GM21526 (cell line): ENCODE measurements around the gene C3orf62.

Experiments
- ATAC-seq: cut with Tn5 transposase; IDR thresholded peaks from one replicate; pipeline ENCODE4 v1.9.1; 2021; ENCODE audit warnings: moderate library complexity; ENCODE audit not compliant: unreplicated experiment, low FRiP score

C3orf62 gene

GRCh38 chr3:49276475-49277382, at the start of gene C3orf62:
Gene C3orf62, minus strand, starts transcription at chr3:49277232. Its CDS starts 360 bp downstream, at chr3:49276872.
- ATAC-seq, result peak; percentile 57

DNA sequence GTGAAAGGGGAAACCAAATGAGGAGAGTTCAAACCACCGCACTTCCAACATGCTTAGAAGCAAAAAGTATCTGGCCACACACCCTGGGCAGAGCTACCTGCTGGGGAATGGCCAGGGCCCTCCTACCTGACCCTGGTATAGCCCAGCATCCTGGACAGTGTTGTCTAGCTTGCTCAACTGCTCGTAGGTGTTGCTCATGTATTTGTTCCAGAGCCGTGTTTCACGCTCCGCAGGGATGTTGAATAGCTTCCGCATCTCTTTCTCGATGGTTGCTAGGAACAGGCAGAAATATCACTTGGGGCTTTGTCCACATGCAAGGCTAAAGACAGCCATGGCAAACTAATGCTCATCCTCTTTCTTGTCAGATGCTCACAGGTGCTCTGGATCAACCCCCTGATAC, 47.7 kb upstream of the C3orf62 start:
- ATAC-seq, result no peak

DNA sequence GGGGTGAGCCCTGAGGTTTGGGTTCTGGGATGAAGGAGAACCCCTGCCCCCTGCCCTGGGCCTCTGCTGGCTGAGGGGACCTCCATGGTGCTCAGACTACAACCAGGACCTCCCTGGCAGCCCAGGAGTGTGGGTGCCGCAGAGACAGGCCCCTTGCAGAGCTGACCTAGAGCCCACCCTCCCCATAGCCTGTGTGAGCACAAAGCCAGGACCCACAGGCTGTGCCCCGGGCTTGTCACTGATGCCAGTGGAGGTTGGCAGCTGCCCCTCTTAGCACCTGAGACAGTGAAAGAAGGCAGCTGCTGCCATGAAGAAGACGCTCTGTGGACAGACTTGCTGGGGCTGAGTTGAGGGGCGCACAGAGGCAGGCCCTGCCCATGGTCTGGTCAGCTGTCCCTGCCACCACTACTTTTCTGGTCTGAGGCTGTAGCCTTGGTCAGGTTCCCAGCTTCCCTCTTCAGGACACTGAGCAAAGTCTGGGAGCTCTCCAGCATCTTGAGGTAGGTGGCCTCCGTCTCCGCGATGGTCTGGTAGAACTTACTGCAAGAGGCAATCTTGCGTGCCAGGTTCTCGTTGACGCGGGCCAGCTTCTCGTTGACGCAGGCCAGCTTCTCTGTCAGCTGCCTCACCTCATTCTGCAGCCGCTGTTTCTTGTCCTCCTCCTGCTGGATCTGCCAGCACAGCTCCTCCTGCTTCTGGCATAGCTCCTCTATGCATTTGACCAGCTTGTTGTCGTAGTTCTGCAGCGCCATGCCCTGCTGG, 39.8 kb upstream of the C3orf62 start:
- ATAC-seq, result no peak

DNA sequence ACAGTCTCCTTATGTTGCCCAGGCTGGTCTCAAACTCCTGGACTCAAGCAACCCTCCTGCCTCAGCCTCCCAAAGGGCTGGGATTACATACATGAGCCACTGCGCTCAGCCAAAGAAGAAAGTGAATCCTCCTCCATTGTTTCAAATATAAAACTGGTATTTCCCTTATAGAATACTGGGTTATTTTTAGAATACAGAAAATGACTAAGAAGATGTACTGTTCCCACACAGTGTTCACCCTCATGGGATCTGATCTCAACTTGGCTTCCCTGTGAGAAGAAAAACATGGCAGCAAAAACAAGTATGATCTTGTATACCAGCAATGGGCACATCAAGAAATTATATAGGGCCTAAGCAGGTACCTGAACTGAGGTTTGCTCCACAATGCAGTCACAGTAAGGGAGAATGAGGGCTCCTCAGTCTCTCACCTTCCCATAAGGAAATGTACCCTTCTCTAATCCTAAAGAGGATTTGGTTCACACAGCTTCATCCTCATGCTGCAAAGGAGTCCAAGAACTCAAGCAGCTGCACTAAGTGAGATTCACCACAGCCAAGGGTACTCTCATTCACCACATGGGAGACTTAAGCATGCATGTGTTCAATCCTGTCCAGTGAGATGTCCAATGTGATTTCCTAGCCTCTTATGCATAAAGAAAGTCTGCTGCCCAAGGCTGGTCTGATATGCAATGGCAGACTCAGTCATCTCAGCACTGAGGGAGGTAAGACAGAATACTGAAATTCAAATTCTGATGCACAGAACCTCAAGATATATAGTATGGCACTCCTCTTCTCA, 37.1 kb upstream of the C3orf62 start:
- no peak for ATAC-seq

DNA sequence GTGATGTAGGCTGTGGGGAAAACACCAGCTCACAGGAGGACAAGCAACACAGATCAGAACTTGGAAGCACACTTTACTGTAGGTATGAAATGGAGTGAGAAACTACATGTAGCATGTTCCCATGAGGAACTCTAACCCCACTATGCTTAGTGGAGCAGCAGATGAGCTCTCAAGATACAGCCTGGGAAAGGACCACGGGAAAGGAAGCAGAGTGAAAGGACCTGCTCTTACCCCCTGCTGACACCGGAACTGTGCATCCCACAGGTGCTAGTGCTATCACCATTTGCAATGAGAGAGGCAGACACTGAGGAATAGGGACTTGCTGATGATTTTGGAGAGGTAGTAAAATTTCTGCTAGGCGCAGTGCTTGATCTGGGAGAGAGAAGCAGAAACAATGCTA, 34.3 kb upstream of the C3orf62 start:
- ATAC-seq, result no peak

GRCh38 chr3:49310677-49311076, 33.6 kb upstream of the C3orf62 start:
- no peak for ATAC-seq

DNA sequence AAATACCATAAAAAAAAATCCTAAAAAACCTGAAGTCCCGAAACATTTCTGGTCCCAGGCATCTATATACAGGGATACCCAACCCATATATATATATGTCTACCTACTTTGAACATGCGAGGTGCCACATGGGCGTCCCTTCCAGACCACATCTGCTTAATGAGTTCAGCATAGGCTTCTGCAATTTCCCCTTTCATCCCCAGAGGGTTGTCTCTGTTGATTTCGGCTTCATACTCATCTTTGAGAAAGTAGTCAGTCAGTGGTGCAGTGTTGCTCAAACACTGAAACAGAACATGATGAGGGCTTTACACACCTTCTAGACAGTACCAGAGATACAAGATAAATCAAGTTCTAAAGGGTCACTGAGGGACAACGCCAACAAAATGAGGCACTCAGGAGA, 28.6 kb upstream of the C3orf62 start:
- ATAC-seq, result no peak

DNA sequence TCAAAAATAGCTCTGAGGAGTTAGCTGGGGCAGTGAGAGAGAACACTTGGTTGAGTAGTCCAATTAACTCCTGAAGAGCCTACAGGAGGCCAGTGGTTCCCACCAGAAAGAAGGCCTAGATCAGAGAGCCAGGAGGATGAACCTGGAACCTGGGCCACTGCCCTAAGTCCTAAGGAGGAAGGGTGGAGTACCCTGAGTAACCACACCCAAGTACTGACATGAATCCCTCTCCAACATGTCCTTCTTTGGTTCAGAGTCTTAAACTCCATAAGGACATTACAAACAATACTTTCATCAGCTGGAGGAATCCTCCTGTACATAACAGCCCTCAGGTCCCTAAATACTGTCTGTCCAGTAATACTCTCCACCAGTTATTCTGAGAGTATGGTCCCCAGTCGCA, 25.6 kb upstream of the C3orf62 start:
- ATAC-seq, result no peak

DNA sequence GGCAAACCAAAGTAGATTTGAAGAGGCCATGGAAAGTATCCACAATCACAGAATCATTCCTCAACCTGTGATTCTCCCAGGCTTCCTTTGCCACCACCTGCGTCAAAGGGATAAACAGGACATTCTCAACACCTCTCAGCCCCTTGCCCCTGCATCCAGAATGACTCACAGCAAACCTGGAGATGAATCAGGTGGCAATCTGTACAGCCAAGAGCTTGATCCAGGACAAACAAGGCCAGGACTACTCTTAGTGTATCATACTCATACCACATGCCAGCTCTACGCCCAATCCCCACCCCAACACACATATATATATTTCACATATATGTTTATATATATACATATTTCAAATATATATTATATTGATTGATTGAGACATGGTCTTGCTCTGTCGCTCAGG, 23.6 kb upstream of the C3orf62 start:
- no peak for ATAC-seq

- no peak for ATAC-seq
Observed at GRCh38 chr3:49298511-49298910, 21.5 kb upstream of the C3orf62 start.

DNA sequence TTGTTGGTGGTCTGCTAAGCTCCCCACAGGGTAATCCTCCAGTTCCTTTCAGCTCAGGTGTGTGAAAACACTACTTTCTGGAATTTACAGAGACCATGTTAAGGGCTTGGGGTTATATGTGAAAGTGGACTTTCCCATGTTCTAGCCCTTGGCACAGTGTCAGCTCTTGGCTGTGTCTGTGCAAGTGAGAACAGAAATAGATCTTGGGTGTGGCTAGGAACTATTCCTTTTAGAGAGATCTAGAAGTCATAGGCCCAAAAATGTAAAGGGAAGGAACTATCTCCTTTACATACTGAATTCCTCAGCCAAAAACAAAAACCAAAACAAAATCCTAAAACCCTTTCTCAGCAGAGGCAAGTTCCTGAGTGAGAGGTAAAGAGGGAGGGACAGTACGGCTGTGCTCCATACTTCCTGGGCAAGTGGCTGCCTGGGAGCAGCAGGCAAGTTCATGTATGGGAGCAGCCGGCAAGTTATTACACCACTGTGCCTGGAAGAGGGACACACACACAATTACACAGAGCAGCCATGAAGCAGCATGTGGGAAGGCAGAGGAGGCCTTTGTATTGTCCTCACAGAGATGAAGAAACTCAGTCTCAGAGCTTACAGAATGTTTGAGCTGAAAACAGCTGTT, 19.9 kb upstream of the C3orf62 start:
- no peak for ATAC-seq

- ATAC-seq, result no peak
Observed at GRCh38 chr3:49295489-49296058, 18.5 kb upstream of the C3orf62 start.

DNA sequence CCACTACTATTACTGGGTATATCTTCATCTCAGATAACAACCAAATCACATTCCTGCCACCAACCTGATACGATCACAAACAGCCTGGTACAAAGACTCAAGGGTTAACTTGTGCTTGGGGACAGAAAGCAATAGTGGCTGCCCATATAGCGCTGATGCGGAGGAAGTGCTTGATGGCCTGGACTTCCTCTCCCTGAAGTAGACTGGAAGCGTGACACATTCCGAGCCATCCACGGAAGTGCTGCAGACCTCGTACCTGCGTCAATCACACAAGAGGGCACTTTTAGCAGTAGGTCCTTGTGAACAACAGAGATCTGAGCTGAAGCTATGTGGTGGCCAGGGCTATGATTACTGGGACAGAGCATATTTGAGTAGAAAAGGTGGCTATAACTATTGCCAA, 17.3 kb upstream of the C3orf62 start:
- no peak for ATAC-seq

GRCh38 chr3:49283997-49284396, 7.0 kb upstream of the C3orf62 start:
- ATAC-seq, result no peak

DNA sequence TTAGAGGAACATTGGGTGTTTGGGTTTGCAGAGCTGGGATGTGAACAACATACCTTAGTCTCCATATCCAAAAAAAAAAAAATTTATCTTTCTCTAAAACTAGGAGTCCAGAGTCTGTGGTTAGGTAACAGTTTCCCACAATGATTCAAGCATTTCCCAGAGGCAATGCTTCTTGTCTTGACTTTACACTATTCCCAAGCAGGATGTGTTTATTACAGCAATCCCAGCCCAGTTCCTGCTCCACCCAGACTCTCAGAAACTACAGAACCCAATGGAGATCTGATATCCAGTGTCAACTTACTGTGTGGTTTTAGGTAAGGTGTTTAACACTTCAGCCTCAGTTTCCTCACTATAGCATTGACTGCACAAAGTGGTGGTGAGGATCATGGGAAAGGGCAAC, 2.3 kb upstream of the C3orf62 start:
- ATAC-seq, result no peak

DNA sequence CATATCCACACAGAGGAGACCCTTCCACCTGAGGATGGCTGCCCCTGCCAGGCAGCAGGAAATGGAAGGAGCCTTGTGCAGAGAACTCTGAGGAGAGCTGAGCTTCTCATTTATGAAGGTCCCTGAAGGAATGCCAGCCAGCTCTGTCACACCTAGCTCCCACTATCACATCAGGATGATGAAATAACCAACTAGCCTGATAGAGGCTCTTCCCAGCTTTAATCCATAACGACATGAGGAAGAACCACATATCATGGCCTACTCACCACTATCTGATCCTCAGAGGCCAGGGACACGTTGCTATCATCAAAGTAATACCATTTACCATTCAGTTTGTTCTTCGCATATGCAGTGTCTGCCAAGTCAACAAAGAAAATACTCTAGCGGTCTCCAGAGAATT, 1.5 kb upstream of the C3orf62 start:
- no peak for ATAC-seq

GRCh38 chr3:49277383-49277775, 347 bp upstream of the C3orf62 start:
- ATAC-seq, result no peak

DNA sequence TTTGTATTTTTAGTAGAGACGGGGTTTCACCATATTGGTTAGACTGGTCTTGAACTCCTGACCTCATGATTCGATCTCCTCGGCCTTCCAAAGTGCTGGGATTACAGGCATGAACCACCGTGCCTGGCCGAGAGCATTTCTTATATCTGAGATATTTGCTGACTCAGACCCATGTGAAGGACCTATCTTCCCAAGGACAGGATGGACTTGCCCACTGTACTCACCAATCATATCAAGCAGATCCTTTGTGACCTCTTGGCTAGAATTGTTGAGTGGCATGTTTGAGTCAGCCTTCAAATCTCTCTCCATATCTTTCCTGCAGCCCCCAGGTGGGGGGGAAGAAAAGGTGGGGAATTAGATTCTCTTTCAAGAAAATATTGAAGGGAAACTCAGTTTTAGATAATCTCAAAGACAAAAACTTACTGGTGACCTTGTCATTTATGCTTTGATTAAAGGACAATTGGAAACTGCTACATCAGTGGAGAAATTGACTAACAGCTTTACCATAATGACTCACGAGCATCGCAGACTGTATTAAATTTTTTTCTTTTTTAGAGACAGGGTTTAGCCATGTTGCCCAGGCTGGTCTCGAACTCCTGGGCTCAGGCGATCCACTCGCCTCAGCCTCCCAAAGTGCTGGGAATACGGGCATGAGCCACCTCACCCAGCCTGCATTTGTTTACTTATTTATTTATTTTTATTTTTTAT, 3.1 kb downstream of the C3orf62 start:
- no peak for ATAC-seq

DNA sequence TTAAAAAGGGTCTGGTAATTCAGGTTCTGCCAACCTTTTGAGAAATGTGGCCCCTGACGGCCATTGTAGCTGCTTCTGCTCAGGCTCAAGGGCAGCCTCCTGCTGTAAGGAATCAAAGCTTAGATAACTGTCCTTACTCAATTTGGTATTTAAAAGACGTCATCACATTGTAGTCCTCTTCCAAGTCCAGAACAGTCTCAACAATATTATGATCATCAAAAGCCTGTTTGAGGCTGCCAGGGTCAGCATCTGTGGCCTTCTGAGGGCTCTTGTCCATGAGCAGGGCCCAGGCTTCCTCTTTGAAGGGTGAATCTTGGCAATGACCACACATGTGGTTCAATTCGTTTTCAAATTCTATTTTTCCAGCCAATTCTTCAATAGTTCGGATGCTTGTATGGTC, 6.0 kb downstream of the C3orf62 start:
- no peak for ATAC-seq

- no peak for ATAC-seq
Observed at GRCh38 chr3:49270156-49270500, 6.9 kb downstream of the C3orf62 start.
